HG03378 (cell line): Measurements from ENCODE around the gene POF1B.

Experiments
- ATAC-seq: cut with Tn5 transposase; IDR thresholded peaks from one replicate; pipeline ENCODE4 v1.9.1; 2021; ENCODE audit warnings: mild to moderate bottlenecking, moderate library complexity; ENCODE audit not compliant: unreplicated experiment

The POF1B gene

GRCh38 chrX:85243761-85244449 is 135.6 kb downstream of the POF1B start, which contains the start of the genes SATL1 and ZNF711:
Gene SATL1, minus strand, starts transcription at chrX:85243779. Its CDS starts 134,811 bp downstream, at chrX:85108968.
Gene ZNF711, plus strand, starts transcription at chrX:85243991. Its CDS starts 3,582 bp downstream, at chrX:85247573.
- peak; percentile 48 for ATAC-seq

- ATAC-seq: no peak
Observed at GRCh38 chrX:85243155-85243554, 136.3 kb downstream of the POF1B start.
